CD4-positive, alpha-beta T cell (primary cell): ENCODE results near the gene CACNA2D3. TPM values are rescaled to one million over a fixed set of nuclear protein-coding genes. Genes with fewer than 3 reads are reported as not detected.

Experiments
- ATAC-seq: fragments of 200-7000 bp; cut with Tn5 transposase; one replicate; pipeline ENCODE4 v1.10.0; 2022; ENCODE audit warnings: mild to moderate bottlenecking; ENCODE audit not compliant: poor library complexity
- CTCF ChIA-PET: fragments of 350-600 bp; sonication (Branson Sonifier 250); formaldehyde crosslinking; loops from one replicate; lab custom pipeline; 2021; ENCODE audit warnings: antibody characterized with exemption, inconsistent platforms; lab: Charles Lee
- POLR2A ChIA-PET: fragments of 350-600 bp; sonication (Branson Sonifier 250); formaldehyde crosslinking; loops from one replicate; lab custom pipeline; 2021; ENCODE audit warnings: antibody characterized with exemption, inconsistent platforms; lab: Charles Lee
- DNase-seq, 14 experiments: peaks; one replicate each; pipeline ENCODE4 v3.0.0-alpha.2; 2013 to 2020; ENCODE audit warnings: mixed read lengths in 2 of 14
- H3K27ac ChIP-seq, 2 donors: one replicate each; pipeline versions ENCODE4 v1.5.1 to v1.7.0; 2013; ENCODE audit warnings: low read length in 2 of 2, low read depth in 1 of 2, mild to moderate bottlenecking in 1 of 2
- H3K27me3 ChIP-seq, 2 experiments: 1 replicate in 1 of 2; 2 replicates in 1 of 2; pipeline versions ENCODE4 v1.6.1 to v1.7.0; 2013; ENCODE audit warnings: low read length in 2 of 2, control low read depth in 1 of 2, mild to moderate bottlenecking in 1 of 2, moderate library complexity in 1 of 2; ENCODE audit not compliant: insufficient read depth in 2 of 2, control insufficient read depth in 1 of 2
- H3K36me3 ChIP-seq: one replicate; pipeline ENCODE4 v1.6.1; 2013; ENCODE audit warnings: low read length, control low read depth; ENCODE audit not compliant: insufficient read depth
- H3K4me1 ChIP-seq: one replicate; pipeline ENCODE4 v1.6.1; 2013; ENCODE audit warnings: low read length, control low read depth; ENCODE audit not compliant: insufficient read depth
- H3K4me3 ChIP-seq: one replicate; pipeline ENCODE4 v1.5.1; 2013; ENCODE audit warnings: mild to moderate bottlenecking, low read length, moderate library complexity
- H3K9me3 ChIP-seq, 2 experiments: 1 replicate in 1 of 2; 2 replicates in 1 of 2; pipeline versions ENCODE4 v1.6.1 to v1.7.0; 2013; ENCODE audit warnings: low read length in 2 of 2, mild to moderate bottlenecking in 2 of 2, control low read depth in 1 of 2, moderate library complexity in 1 of 2; ENCODE audit not compliant: control insufficient read depth in 1 of 2, insufficient read depth in 1 of 2
- H3K27ac Mint-ChIP-seq: one replicate; pipeline ENCODE4 v1.8.0; 2020; ENCODE audit warnings: mixed read lengths
- H3K27me3 Mint-ChIP-seq: one replicate; pipeline ENCODE4 v1.8.0; 2021; ENCODE audit warnings: mixed read lengths
- H3K36me3 Mint-ChIP-seq: one replicate; pipeline ENCODE4 v1.8.0; 2021; ENCODE audit warnings: low read depth, mixed read lengths
- H3K4me1 Mint-ChIP-seq: one replicate; pipeline ENCODE4 v1.8.0; 2021; ENCODE audit warnings: low read depth, mixed read lengths
- H3K4me3 Mint-ChIP-seq: one replicate; pipeline ENCODE4 v1.8.0; 2020; ENCODE audit warnings: mild to moderate bottlenecking, mixed read lengths
- H3K9me3 Mint-ChIP-seq: one replicate; pipeline ENCODE4 v1.8.0; 2020; ENCODE audit warnings: mixed read lengths
- intact Hi-C, 2 experiments: fragments of 100-400 bp; cut with DNase I in 1 of 2; cut with micrococcal nuclease in 1 of 2; formaldehyde crosslinking; loops; one replicate each; pipeline versions ENCODE4 v1.15.1 to v1.9.0; 2023 to 2025; cut with DNase I, micrococcal nuclease
- total RNA-seq, 174 experiments: library from RNA in 2 of 174; stranded (reverse) in 2 of 174; gene quantifications; one replicate each; pipeline ENCODE4 v1.2.3 and lab custom pipeline; 2021 to 2026
- TF ChIP-seq, protein P1 (sequence below): fragments of 200-600 bp; IDR thresholded peaks from one replicate; pipeline ENCODE4 v1.8.0; 2022; ENCODE audit warnings: antibody characterized with exemption, mild to moderate bottlenecking

Gene CACNA2D3
- total RNA-seq, 2 experiments from 2014 or later, result 0.08 TPM; not detected in 1

GRCh38 chr3:54299169-54299935 lies 177.0 kb downstream of the CACNA2D3 start:
- no peaks in the 10 kb centered on the region for H3K36me3 Mint-ChIP-seq
- ChIA-PET CTCF (interaction anchor here (0.6 kb wide), 1 partner anchor 19 kb away, joined by 3 read pairs; no protein-coding TSS in a partner anchor), POLR2A (no interaction called here)
- Histone ChIP-seq H3K9me3 (no peaks in the 10 kb centered on the region), H3K27me3 (no peaks in the 10 kb centered on the region), H3K36me3 (no peaks in the 10 kb centered on the region), H3K4me1 (no peaks in the 10 kb centered on the region), H3K27ac (no peak overlapping the region), H3K4me3 (no peak overlapping the region)
- no peaks in the 10 kb centered on the region for H3K27me3 Mint-ChIP-seq
- no peak for ATAC-seq
- H3K27ac Mint-ChIP-seq, result no peak overlapping the region
- no peaks in the 10 kb centered on the region for H3K4me1 Mint-ChIP-seq
- TF ChIP-seq, protein P1, sequence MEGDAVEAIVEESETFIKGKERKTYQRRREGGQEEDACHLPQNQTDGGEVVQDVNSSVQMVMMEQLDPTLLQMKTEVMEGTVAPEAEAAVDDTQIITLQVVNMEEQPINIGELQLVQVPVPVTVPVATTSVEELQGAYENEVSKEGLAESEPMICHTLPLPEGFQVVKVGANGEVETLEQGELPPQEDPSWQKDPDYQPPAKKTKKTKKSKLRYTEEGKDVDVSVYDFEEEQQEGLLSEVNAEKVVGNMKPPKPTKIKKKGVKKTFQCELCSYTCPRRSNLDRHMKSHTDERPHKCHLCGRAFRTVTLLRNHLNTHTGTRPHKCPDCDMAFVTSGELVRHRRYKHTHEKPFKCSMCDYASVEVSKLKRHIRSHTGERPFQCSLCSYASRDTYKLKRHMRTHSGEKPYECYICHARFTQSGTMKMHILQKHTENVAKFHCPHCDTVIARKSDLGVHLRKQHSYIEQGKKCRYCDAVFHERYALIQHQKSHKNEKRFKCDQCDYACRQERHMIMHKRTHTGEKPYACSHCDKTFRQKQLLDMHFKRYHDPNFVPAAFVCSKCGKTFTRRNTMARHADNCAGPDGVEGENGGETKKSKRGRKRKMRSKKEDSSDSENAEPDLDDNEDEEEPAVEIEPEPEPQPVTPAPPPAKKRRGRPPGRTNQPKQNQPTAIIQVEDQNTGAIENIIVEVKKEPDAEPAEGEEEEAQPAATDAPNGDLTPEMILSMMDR, result no peak
- no peak overlapping the region for H3K4me3 Mint-ChIP-seq
- no peak for DNase-seq
- intact Hi-C loops, result no loop called here
- H3K9me3 Mint-ChIP-seq, result no peaks in the 10 kb centered on the region

DNA sequence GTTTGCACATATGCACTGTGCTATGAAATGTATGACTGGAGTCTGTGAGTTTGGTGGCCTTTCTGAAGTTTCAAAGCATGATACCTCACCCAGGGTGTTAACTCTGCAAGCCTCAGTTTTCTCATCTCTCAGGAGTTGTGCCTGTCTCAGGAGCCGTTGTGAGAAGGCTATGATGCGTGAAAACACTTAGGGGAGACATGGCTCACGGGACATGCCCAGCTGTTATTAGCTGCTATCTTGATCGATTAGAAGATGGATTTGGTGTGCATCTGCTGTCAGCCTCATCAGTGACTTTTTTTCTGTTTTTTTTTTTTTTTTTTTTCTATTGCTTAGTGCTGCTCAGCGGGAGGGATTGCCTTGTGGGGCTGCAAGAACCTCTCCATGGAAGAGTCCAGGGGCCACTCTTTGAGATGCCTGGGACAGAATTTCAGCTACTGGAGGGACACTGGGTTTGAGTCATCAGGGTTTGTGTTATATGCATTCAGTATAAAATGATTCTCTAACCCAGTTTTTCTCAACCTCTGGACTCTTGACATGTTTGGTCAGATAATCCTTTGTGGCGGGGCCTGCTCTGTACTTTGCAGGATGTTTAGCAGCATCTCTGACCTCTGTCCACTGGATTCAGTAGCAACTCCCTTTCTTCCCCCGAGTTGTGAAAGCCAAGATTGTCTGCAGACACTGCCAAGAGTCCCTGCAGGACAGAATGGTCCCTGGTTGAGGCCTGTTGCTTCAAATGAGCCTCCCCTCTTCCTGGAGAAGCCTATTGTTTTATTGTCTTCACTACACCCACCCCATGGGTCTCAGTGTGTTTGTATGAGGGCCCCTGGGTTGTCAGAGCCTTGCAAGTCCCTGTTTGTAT lies 181.4 kb downstream of the CACNA2D3 start:
- Histone ChIP-seq H3K9me3 (no peaks in the 10 kb centered on the region), H3K27ac (no peak overlapping the region), H3K36me3 (no peaks in the 10 kb centered on the region), H3K4me1 (no peaks in the 10 kb centered on the region), H3K27me3 (no peaks in the 10 kb centered on the region), H3K4me3 (no peak overlapping the region)
- no peak overlapping the region for H3K27ac Mint-ChIP-seq
- POLR2A ChIA-PET, result no interaction called here
- TF ChIP-seq, protein P1, result no peak
- no peak overlapping the region for H3K4me3 Mint-ChIP-seq
- CTCF ChIA-PET, result no interaction called here
- H3K4me1 Mint-ChIP-seq, result no peaks in the 10 kb centered on the region
- no peaks in the 10 kb centered on the region for H3K36me3 Mint-ChIP-seq
- no peaks in the 10 kb centered on the region for H3K9me3 Mint-ChIP-seq
- intact Hi-C loops, result no loop called here
- no peaks in the 10 kb centered on the region for H3K27me3 Mint-ChIP-seq
- no peak for ATAC-seq
- no peak for DNase-seq

DNA sequence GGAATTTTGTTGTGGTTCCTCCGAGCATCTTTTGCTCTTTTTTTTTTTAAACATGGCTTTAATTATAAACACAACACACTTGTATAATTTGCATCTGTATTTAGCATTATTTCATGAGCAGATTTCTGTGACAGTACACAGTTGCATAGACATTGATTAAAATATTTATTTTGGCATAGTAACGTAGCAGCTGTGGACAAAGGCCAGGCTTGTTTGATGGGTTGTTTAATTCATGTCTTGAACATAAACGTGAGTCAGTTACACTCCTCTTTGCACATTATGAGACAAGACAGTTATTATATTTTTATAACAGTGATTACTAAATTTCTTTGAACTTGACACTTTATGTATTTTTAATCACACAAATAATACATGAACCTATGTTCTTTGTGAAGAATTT lies 182.5 kb downstream of the CACNA2D3 start:
- no peak overlapping the region for H3K4me3 Mint-ChIP-seq
- ATAC-seq, result no peak

More for the DNA sequence above, 182.5 kb downstream of the CACNA2D3 start:
- no peaks in the 10 kb centered on the region for H3K36me3 ChIP-seq
- Mint-ChIP-seq H3K36me3 (no peaks in the 10 kb centered on the region), H3K27ac (no peak overlapping the region), H3K27me3 (no peaks in the 10 kb centered on the region), H3K9me3 (no peaks in the 10 kb centered on the region), H3K4me1 (no peaks in the 10 kb centered on the region)
- intact Hi-C loops, result no loop called here
- ChIA-PET POLR2A (no interaction called here), CTCF (no interaction called here)
- no peak for DNase-seq
- no peaks in the 10 kb centered on the region for H3K27me3 ChIP-seq
- TF ChIP-seq, protein P1, result no peak
- no peaks in the 10 kb centered on the region for H3K9me3 ChIP-seq
- H3K4me3 ChIP-seq, result no peak overlapping the region
- no peaks in the 10 kb centered on the region for H3K4me1 ChIP-seq
- no peak overlapping the region for H3K27ac ChIP-seq
